Left cardiac atrium (tissue), 4 donors: ENCODE measurements around the gene BYSL. TPM values are rescaled to one million over a fixed set of nuclear protein-coding genes. Genes with fewer than 3 reads are reported as not detected.

Source experiments
- ATAC-seq, 2 donors: fragments of 200-7000 bp; cut with Tn5 transposase; one replicate each; pipeline ENCODE4 v1.9.1; 2020; ENCODE audit warnings: mild to moderate bottlenecking in 2 of 2, moderate library complexity in 2 of 2
- DNase-seq: peaks from one replicate; pipeline ENCODE4 v3.0.0-alpha.2; 2020
- intact Hi-C, 2 donors: fragments of 100-400 bp; cut with DNase I; formaldehyde crosslinking; loops; one replicate each; pipeline versions ENCODE4 v1.14.1 to v1.15.1; 2022 to 2023
- total RNA-seq, 2 donors: library from RNA; stranded (reverse); fragmentation: NEBNext Ultra II Directional; extraction: Animal tissue kit (Norgen Biotek cat#: 25700); gene quantifications; one replicate each; pipeline ENCODE4 v1.2.1, GENCODE V29; 2021
- donor health status: DM: no; HTN: yes; CAD: no.
- donor health status: DM: no; HTN: yes; CAD: no; lungs with severe emphysema.
- donor health status: DM: yes; HTN: yes; CAD: no.
- donor health status: Dilated cardiomyopathy.

BYSL gene
- total RNA-seq, 2 donors from 2014 or later, result 8.7 to 16.5 TPM

- intact Hi-C loops, result no loop called here
- no peak for DNase-seq
- ATAC-seq, result no peak
Observed at GRCh38 chr6:41901882-41902519, 19.3 kb upstream of the BYSL start.

GRCh38 chr6:41909727-41910126, 11.6 kb upstream of the BYSL start:
- ATAC-seq, result no peak
- no peak for DNase-seq
- intact Hi-C loops, result no loop called here

DNA sequence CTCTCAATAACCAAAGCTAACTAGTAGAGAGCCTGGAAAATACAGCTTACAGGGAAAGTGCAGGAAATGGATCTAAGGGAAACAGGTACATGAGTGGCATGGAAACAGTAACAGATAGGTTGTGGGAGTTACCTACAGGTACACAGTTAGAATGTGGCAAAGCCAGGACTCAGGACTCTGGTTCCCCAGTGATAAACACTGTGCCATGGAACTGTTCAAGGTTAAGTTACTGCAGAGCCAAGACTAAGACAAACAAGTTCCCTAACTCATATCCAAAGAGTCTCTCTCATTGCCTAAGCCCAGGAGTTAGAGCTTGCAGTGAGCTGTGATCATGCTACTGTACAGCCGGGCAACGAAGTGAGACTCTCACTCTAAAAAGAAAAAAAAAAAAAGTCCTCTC, 7.0 kb upstream of the BYSL start:
- DNase-seq (no peak), ATAC-seq (no peak)
- intact Hi-C loops, result no loop called here

DNA sequence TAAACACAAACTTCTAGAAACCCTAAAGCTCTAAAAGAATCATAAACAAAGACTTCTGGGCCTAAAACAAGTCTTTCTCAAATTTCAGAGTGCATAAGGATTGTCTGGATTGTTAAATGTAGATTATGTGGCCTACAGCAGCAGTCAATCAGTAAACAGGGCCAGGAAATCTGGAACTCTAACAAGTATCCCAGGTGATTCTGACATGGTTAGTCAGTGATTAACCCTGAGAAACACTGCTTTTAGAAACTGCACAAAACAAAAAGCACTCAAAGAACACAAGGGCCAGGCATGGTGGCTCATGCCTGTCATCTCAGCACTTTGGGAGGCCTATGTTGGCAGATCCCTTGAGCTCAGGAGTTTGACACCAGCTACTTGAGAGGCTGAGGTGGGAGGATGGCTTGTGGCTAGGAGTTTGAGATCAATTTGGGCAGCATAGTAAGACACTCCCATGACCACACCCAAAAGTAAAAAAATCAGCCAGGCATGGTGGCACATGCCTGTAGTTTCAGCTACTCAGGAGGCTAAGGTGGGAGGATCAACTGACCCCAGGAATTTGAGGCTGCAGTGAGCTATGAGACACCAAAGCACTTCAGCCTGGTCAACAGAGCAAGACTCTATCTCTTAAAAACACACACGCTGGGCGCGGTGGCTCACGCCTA, 6.3 kb upstream of the BYSL start:
- intact Hi-C loops, result no loop called here
- ATAC-seq (no peak), DNase-seq (no peak)

DNA sequence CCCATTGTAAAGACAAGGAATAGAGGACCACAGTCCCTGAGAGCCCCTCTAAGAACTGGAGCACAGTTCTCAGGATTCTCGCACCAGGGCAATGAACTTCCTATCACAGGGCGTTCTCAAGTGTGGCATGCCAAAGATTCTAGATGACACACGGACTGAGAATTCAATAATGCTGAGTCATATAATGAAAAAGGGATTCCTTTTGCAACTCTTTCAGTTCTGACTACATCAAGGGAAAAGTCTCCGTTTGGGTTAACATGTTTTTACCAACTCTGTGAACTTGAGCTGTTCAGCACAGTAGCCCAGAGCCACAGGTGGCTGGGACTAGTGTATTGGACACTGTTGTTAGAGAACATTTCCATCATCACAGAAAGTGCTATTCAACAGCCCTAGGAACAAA, 3.8 kb upstream of the BYSL start:
- DNase-seq (no peak), ATAC-seq (peak in 1 of 2 donors; percentile 4)
- intact Hi-C loops, result no loop called here

DNA sequence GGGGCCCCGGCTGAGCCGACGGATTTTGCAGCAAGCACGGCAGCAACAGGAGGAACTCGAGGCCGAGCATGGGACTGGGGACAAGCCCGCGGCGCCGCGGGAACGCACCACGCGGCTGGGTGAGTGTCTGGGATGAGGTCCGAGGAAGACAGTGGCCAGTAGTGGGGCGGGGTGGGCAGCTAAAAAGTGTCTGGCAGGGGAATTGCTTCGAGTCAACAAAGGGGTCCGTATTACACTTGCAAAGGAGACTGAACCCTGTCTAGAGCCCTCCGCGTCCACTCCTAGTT, 356 bp downstream of the BYSL start:
- intact Hi-C loops, result loop anchor here (5.0 to 10.0 kb wide), 2 partner anchors 134 to 137 kb away; partner anchors contain the start of genes TOMM6 (in 2 of the 2) and PRICKLE4 (in 1 of the 2)

DNA sequence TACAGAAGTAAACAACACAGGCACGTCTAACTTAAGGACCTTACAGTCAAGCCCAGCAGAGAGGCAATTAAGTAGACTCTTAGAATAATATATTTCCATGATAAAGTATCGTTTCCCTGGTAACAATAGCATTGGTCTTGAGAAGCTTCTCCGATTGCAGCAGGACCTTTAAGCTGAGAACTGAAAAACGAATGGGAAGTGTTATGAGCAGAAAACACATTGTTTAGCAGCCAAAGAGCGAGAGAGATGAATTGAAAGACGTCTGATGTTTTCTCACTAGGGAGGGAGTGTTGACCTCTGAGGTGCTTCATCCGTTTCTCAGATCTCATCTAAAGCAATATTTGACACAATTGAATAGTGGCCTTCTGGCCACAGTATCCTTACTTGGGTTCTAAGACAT, 855 bp downstream of the BYSL start:
- intact Hi-C loops, result loop anchor here (5.0 to 10.0 kb wide), 2 partner anchors 135 to 137 kb away; partner anchors contain the start of genes TOMM6 (in 2 of the 2) and PRICKLE4 (in 1 of the 2)
- no peak for DNase-seq
- no peak for ATAC-seq

More for the DNA sequence above, 356 bp downstream of the BYSL start:
- DNase-seq (no peak), ATAC-seq (peak in 1 of 2 donors; percentile 29)

- intact Hi-C loops, result loop anchor here in 1 of 2 donors (10.0 kb wide), 1 partner anchor 142 kb away; the partner anchor contains the start of genes PRICKLE4 and TOMM6
- ATAC-seq (no peak), DNase-seq (no peak)
Observed at GRCh38 chr6:41927253-41927652, 6.0 kb downstream of the BYSL start.

DNA sequence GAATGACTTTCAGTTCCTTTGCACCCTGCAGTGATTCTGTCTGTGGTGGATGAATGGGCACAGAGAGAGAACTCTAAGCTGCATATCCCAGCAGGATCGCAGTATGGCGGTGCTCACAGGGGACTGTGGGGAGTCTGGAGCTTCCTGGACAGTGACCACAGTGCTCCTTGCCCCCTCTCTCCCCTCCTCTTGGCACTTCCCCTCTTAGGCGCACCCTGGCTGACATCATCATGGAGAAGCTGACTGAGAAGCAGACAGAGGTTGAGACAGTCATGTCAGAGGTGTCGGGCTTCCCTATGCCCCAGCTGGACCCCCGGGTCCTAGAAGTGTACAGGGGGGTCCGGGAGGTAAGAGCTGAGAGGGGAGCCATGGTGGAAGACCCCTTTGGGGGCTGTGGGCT, 8.6 kb downstream of the BYSL start:
- DNase-seq, result no peak
- intact Hi-C loops, result loop anchor here in 1 of 2 donors (10.0 kb wide), 2 partner anchors 115 to 145 kb away; partner anchors contain the start of genes PRICKLE4 and TOMM6
- no peak for ATAC-seq

DNA sequence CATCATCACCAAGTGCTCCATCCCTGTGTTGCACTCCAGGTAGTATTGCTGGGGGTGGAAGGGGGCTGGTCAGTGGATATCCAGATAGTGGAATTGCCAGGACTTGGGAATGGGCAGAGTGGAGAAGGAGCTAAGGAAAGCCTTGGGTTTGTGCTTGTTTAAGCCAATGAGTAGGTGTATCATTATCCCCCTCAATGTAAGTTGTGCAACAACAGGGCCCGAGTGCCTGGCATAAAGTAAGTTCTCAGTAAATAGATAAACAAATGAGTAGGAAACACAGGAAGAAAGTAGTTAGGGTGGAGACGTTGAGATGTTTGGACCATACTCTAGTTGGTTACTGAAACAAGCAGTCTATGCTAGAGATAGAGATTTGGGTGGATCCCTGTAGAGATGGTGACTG, 10.5 kb downstream of the BYSL start:
- ATAC-seq, result no peak
- intact Hi-C loops, result loop anchor here in 1 of 2 donors (10.0 kb wide), 1 partner anchor 113 kb away; no protein-coding TSS in a partner anchor

GRCh38 chr6:41932378-41932777, 11.1 kb downstream of the BYSL start:
- intact Hi-C loops, result loop anchor here in 1 of 2 donors (10.0 kb wide), 1 partner anchor 112 kb away; no protein-coding TSS in a partner anchor
- ATAC-seq (peak in 1 of 2 donors; percentile 45), DNase-seq (no peak)

More for the DNA sequence above, 10.5 kb downstream of the BYSL start:
- no peak for DNase-seq

DNA sequence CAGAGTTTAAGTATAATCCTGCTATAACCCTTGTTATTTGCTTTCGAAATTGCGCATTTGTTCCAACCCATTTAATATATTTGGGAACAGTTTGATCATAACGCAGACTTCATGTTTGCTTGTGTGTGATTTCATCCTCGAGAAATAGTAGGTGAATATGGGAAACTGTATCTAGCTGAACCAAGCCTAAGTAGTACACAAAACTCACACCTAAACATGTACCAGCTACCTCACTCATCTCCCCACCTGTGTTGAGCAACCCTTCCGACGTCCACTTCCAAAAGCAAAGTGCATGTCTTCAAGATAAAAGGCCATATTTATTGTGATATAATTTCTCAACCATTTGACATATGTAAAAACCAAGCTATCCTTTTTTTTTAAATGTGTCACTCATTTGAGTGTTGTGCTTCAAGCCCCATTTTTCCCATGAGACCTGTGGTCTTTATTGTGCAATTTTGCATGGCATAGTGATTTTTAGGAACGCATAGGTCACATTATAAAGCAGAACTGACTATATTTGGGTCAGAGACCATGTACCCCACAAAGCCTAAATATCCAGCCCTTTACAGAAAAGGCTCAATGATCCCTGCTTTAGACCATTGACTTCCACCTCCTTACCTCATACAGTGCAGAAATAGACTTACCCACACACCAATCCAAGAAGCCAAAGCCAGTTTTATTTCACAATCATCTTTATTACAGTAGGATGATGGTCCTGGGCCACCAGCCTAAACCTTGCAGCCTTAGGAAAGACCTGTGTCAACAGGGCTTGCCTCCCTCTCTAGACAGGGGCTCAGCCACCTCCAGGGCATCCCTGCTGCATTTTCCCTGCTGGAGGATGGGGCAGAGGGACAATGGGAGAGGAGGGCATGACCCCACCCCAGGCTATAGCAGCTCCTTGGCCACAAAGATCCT, 13.2 kb downstream of the BYSL start:
- ATAC-seq (no peak), DNase-seq (no peak)
- intact Hi-C loops, result loop anchor here in 1 of 2 donors (10.0 kb wide), 1 partner anchor 110 kb away; no protein-coding TSS in a partner anchor

DNA sequence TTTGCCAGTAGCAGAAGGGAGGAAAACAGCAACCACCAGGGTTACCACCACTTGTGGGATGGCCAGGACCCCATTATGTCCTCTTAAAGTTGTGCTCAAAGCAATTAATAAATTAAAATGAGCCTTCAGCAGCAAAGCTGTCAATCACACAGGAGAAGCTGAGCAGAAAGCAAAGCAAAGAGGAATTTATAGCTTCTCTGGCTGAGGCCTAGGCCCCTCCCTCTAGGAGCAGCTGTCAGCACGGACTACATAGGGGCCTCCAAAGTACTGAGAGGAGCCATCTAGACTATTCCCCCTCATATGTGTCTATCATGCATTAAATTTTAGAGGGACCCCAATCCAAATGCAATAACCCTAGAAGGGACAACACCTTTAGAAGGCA, 13.9 kb downstream of the BYSL start:
- intact Hi-C loops, result loop anchor here in 1 of 2 donors (10.0 kb wide), 1 partner anchor 110 kb away; no protein-coding TSS in a partner anchor
- no peak for DNase-seq
- no peak for ATAC-seq

DNA sequence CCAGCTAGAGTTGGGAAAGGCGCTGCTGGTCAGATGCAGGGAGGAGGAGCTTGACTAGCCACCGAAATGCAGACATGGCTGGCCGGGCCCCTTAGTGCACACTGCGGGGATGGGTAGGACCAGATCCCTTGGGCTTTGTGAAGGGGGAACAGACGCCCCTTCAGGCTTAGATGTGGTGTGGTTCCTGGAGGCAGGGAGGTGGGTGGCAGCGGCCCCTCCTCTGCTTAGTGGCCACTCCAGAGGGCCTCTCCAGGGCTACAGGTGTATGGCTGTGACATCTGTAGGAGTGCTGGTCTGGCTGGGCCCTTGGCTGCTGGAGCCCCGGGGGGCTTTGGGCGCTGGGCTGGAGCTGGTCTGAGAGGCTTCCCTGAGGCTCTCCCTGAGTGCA, 14.4 kb downstream of the BYSL start:
- DNase-seq, result no peak
- intact Hi-C loops, result loop anchor here in 1 of 2 donors (10.0 kb wide), 1 partner anchor 109 kb away; no protein-coding TSS in a partner anchor
- ATAC-seq, result no peak

- ATAC-seq, result peak; percentile 54 to 72
- peak; percentile 71 for DNase-seq
- intact Hi-C loops, result loop anchor here in 1 of 2 donors (10.0 kb wide), 1 partner anchor 109 kb away; no protein-coding TSS in a partner anchor
Observed at GRCh38 chr6:41936073-41936837, 15.0 kb downstream of the BYSL start.

DNA sequence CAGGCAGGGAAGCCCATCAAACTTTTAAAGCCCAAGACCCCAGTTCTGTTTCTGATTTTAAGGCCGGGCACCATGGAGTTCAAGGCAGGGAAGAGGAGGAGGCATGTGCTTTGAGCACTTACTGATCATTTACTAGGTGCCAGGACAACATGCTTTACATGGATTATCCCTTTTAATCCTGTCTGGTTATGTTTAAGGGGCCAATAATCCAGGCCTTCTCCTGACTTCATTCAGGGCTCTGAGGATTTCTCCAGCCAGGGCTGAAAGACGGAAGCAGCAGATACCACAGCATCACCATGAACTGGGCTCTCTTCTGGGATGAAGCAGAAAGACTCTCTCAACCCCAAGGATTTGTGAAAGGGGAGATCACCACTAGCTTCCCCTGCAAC, 16.2 kb downstream of the BYSL start:
- DNase-seq, result no peak
- intact Hi-C loops, result loop anchor here in 1 of 2 donors (10.0 kb wide), 1 partner anchor 107 kb away; no protein-coding TSS in a partner anchor
- ATAC-seq, result no peak

- intact Hi-C loops, result loop anchor here (2.0 to 10.0 kb wide), 2 partner anchors 107 to 109 kb away; no protein-coding TSS in a partner anchor
- ATAC-seq (no peak), DNase-seq (peak; percentile 54)
Observed at GRCh38 chr6:41937861-41938574, 16.7 kb downstream of the BYSL start.
